Measurements from ENCODE around the gene TWSG1.

The TWSG1 gene

GRCh38 chr18:9348766-9349165 is 14.2 kb downstream of the TWSG1 start:
- no peak overlapping the region for H3K27ac ChIP-seq
- peaks cover 20% of the 10 kb centered on the region for H3K79me2 ChIP-seq
- H3K4me3 ChIP-seq (ENCODE audit: low read depth, low read length) = no peak overlapping the region
- no peak overlapping the region for H2AFZ ChIP-seq
- H3K4me1 ChIP-seq = no peaks in the 10 kb centered on the region
- H3K4me2 ChIP-seq (ENCODE audit: low read length) = no peak overlapping the region
- H3K36me3 ChIP-seq (ENCODE audit: control insufficient read depth, insufficient read depth, low read length) = no peaks in the 10 kb centered on the region
- no peaks in the 10 kb centered on the region for H3K9me3 ChIP-seq (ENCODE audit: control insufficient read depth, low read length)
- TF ChIP-seq CTCF (IDR thresholded peaks at IDR 0.05) = no peak
- H3K9ac ChIP-seq = no peak overlapping the region
- no peaks in the 10 kb centered on the region for H3K27me3 ChIP-seq (ENCODE audit: control insufficient read depth, insufficient read depth, low read length)

GRCh38 chr18:9353596-9353995 is 19.0 kb downstream of the TWSG1 start:
- no peak overlapping the region for H3K4me3 ChIP-seq (ENCODE audit: low read depth, low read length)
- no peaks in the 10 kb centered on the region for H3K27me3 ChIP-seq (ENCODE audit: control insufficient read depth, insufficient read depth, low read length)
- H3K27ac ChIP-seq = no peak overlapping the region
- H3K9me3 ChIP-seq (ENCODE audit: control insufficient read depth, low read length) = no peaks in the 10 kb centered on the region
- no peak overlapping the region for H3K4me2 ChIP-seq (ENCODE audit: low read length)
- H3K9ac ChIP-seq = no peak overlapping the region
- H2AFZ ChIP-seq = no peak overlapping the region
- H3K4me1 ChIP-seq = no peaks in the 10 kb centered on the region
- no peaks in the 10 kb centered on the region for H3K36me3 ChIP-seq (ENCODE audit: control insufficient read depth, insufficient read depth, low read length)
- TF ChIP-seq CTCF (IDR thresholded peaks at IDR 0.05) = no peak
- H3K79me2 ChIP-seq = peaks cover 18% of the 10 kb centered on the region

GRCh38 chr18:9354256-9354655 is 19.7 kb downstream of the TWSG1 start:
- Histone ChIP-seq H3K36me3 (ENCODE audit: control insufficient read depth, insufficient read depth, low read length) (no peaks in the 10 kb centered on the region), H3K27ac (no peak overlapping the region), H2AFZ (no peak overlapping the region), H3K9me3 (ENCODE audit: control insufficient read depth, low read length) (no peaks in the 10 kb centered on the region), H3K4me2 (ENCODE audit: low read length) (no peak overlapping the region), H3K4me3 (ENCODE audit: low read depth, low read length) (no peak overlapping the region), H3K4me1 (no peaks in the 10 kb centered on the region), H3K9ac (no peak overlapping the region), H3K27me3 (ENCODE audit: control insufficient read depth, insufficient read depth, low read length) (no peaks in the 10 kb centered on the region), H3K79me2 (peaks cover 18% of the 10 kb centered on the region)
- TF ChIP-seq CTCF (IDR thresholded peaks at IDR 0.05) = no peak

- Histone ChIP-seq H3K9ac (no peak overlapping the region), H3K27ac (no peak overlapping the region), H3K4me2 (ENCODE audit: low read length) (no peak overlapping the region), H3K79me2 (peaks cover 13% of the 10 kb centered on the region), H2AFZ (no peak overlapping the region), H3K4me1 (no peaks in the 10 kb centered on the region), H3K9me3 (ENCODE audit: control insufficient read depth, low read length) (no peaks in the 10 kb centered on the region), H3K4me3 (ENCODE audit: low read depth, low read length) (no peak overlapping the region), H3K36me3 (ENCODE audit: control insufficient read depth, insufficient read depth, low read length) (no peaks in the 10 kb centered on the region), H3K27me3 (ENCODE audit: control insufficient read depth, insufficient read depth, low read length) (no peaks in the 10 kb centered on the region)
- no peak for TF ChIP-seq CTCF (IDR thresholded peaks at IDR 0.05)
These were observed 22.4 kb downstream of the TWSG1 start for GRCh38 chr18:9356976-9357375.

- Histone ChIP-seq H3K36me3 (ENCODE audit: control insufficient read depth, insufficient read depth, low read length) (no peaks in the 10 kb centered on the region), H3K4me2 (ENCODE audit: low read length) (no peak overlapping the region), H3K4me3 (ENCODE audit: low read depth, low read length) (no peak overlapping the region), H2AFZ (no peak overlapping the region), H3K27me3 (ENCODE audit: control insufficient read depth, insufficient read depth, low read length) (no peaks in the 10 kb centered on the region), H3K9ac (no peak overlapping the region), H3K9me3 (ENCODE audit: control insufficient read depth, low read length) (no peaks in the 10 kb centered on the region), H3K27ac (no peak overlapping the region), H3K4me1 (no peaks in the 10 kb centered on the region), H3K79me2 (peaks cover 3% of the 10 kb centered on the region)
- no peak for TF ChIP-seq CTCF (IDR thresholded peaks at IDR 0.05)
These were observed 25.2 kb downstream of the TWSG1 start for GRCh38 chr18:9359796-9360195.
